ENCODE data around the gene TRIO.

DNA sequence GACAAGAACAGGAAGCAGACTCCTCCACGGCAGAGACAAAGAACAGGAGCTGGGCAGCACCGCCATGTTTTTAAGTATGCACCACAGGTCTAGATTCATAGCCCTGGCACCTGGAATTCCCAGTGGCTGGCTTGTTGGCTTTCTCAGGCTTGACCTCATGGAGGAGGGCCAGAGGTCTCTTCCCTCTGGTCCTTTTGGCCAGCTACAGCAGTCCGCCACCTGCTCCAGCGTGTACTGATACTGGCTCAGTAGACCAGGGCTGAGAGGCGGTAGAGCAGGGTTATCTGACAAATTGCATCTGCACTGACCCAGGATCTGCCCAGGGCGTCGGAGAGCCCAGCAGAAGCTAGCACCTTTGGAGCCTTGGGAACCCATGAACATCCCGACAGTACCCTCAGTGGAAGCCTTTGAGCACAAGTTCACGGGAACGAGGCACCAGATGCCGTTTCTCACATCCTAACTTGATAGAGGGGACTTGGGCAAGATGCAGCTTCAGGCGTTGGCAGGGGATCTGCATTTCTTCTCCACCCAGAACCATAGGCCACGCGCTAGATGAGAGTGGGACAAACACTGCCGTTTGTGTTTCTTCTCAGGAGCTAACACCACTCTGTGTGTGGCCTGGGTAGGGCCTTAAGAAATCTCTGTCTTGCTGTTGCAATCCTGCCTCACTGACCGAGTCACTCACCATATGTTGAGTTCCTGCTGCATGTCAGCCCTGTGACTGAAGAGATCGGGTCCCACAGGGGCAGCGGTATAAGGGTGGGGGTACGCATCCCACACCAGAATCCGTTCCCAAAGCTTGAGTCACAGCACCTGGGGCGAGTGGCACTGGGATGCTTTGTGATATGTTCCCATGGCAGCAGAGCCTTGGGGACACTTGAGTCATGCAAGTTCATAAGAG is 348.1 kb downstream of the TRIO start:
- TF ChIP-seq, protein P1, sequence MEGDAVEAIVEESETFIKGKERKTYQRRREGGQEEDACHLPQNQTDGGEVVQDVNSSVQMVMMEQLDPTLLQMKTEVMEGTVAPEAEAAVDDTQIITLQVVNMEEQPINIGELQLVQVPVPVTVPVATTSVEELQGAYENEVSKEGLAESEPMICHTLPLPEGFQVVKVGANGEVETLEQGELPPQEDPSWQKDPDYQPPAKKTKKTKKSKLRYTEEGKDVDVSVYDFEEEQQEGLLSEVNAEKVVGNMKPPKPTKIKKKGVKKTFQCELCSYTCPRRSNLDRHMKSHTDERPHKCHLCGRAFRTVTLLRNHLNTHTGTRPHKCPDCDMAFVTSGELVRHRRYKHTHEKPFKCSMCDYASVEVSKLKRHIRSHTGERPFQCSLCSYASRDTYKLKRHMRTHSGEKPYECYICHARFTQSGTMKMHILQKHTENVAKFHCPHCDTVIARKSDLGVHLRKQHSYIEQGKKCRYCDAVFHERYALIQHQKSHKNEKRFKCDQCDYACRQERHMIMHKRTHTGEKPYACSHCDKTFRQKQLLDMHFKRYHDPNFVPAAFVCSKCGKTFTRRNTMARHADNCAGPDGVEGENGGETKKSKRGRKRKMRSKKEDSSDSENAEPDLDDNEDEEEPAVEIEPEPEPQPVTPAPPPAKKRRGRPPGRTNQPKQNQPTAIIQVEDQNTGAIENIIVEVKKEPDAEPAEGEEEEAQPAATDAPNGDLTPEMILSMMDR (IDR thresholded peaks at IDR 0.05; ENCODE audit: low read length) = no peak
- TF ChIP-seq EZH2phosphoT487 (IDR thresholded peaks at IDR 0.05; ENCODE audit: low read length) (no peak), EZH2 (optimal IDR thresholded peaks at IDR 0.05; ENCODE audit: low read depth, low read length) (no peak)
